ENCODE measurements around the gene CNOT10. TPM values are rescaled to one million over a fixed set of nuclear protein-coding genes. Genes with fewer than 3 reads are reported as not detected.
A peak's percentile ranks its signal among the peaks of the same experiment; 100 is the strongest.
"Not testable (repeated sequence)": the region's sequence is repeated elsewhere in the genome, so short reads cannot be mapped to it uniquely, and the experiment has no call there.

The CNOT10 gene
- polyA plus RNA-seq, 10 donors = 18.2 to 35.0 (median 25.9) TPM

- DNase-seq = no peak
Observed at GRCh38 chr3:32757618-32758374, 72.8 kb downstream of the CNOT10 start.

GRCh38 chr3:32758375-32758753 lies 73.4 kb downstream of the CNOT10 start:
- no peak for DNase-seq

GRCh38 chr3:32759342-32759741 lies 74.4 kb downstream of the CNOT10 start:
- no peak for DNase-seq

GRCh38 chr3:32764481-32764880 lies 79.5 kb downstream of the CNOT10 start:
- no peak for DNase-seq

GRCh38 chr3:32778389-32778788 lies 93.4 kb downstream of the CNOT10 start:
- DNase-seq = no peak

- DNase-seq = no peak
Observed at GRCh38 chr3:32780071-32780734, 95.2 kb downstream of the CNOT10 start.

GRCh38 chr3:32780735-32781210 lies 95.8 kb downstream of the CNOT10 start:
- DNase-seq = peak; percentile 9 to 58 (median 29)

- DNase-seq = peak; percentile 63 to 91 (median 82)
Observed at GRCh38 chr3:32781211-32781968, 96.4 kb downstream of the CNOT10 start.

GRCh38 chr3:32781969-32782270 lies 96.9 kb downstream of the CNOT10 start:
- DNase-seq = not testable (repeated sequence)

GRCh38 chr3:32782407-32782806 lies 97.4 kb downstream of the CNOT10 start:
- DNase-seq = no peak

GRCh38 chr3:32791833-32792232 lies 106.8 kb downstream of the CNOT10 start:
- DNase-seq = no peak

- no peak for DNase-seq
Observed at GRCh38 chr3:32794487-32795308, 109.7 kb downstream of the CNOT10 start.

- not testable (repeated sequence) for DNase-seq
Observed at GRCh38 chr3:32796384-32796950, 111.5 kb downstream of the CNOT10 start.

GRCh38 chr3:32797776-32798175 lies 112.8 kb downstream of the CNOT10 start:
- DNase-seq = no peak

GRCh38 chr3:32801440-32801839 lies 116.5 kb downstream of the CNOT10 start:
- DNase-seq = not testable (repeated sequence)

GRCh38 chr3:32813180-32813579 lies 128.2 kb downstream of the CNOT10 start:
- no peak for DNase-seq

- DNase-seq = peak in 1 of 3 donors; percentile 24
Observed at GRCh38 chr3:32814361-32814760, 129.4 kb downstream of the CNOT10 start.

GRCh38 chr3:32815841-32816438 lies 131.0 kb downstream of the CNOT10 start:
- peak in 1 of 3 donors; percentile 14 for DNase-seq

GRCh38 chr3:32816439-32817256 lies 131.7 kb downstream of the CNOT10 start:
- peak in 2 of 3 donors; percentile 52 to 79 for DNase-seq

GRCh38 chr3:32817257-32817557 lies 132.2 kb downstream of the CNOT10 start:
- peak in 1 of 3 donors; percentile 60 for DNase-seq
